HEK293 (cell line): Measurements from ENCODE around the gene KCNC1.

Experiments
- OSR2 ChIP-seq: fragments of 450-650 bp; formaldehyde crosslinking; IDR thresholded peaks from 2 replicates; pipeline ENCODE4 v1.5.1; 2016; ENCODE audit warnings: missing biosample characterization, missing genetic modification characterization
- ZNF785 ChIP-seq: fragments of 450-650 bp; formaldehyde crosslinking; IDR thresholded peaks from 2 replicates; pipeline ENCODE4 v1.5.1; 2016; ENCODE audit warnings: missing biosample characterization, missing genetic modification characterization
- ZNF791 ChIP-seq: fragments of 450-650 bp; formaldehyde crosslinking; IDR thresholded peaks from 2 replicates; pipeline ENCODE4 v1.5.1; 2016; ENCODE audit warnings: missing biosample characterization, missing genetic modification characterization
- ZXDB ChIP-seq: fragments of 450-650 bp; formaldehyde crosslinking; IDR thresholded peaks from 2 replicates; pipeline ENCODE4 v1.5.1; 2016; ENCODE audit warnings: missing biosample characterization, missing genetic modification characterization
- TF ChIP-seq, protein P1 (sequence below): fragments of 450-650 bp; formaldehyde crosslinking; IDR thresholded peaks from 2 replicates; pipeline ENCODE4; 2016; ENCODE audit warnings: missing biosample characterization, missing genetic modification characterization
- TF ChIP-seq, protein P2 (sequence below): fragments of 450-650 bp; formaldehyde crosslinking; IDR thresholded peaks from 2 replicates; pipeline ENCODE4 v1.5.0; 2017; ENCODE audit warnings: missing biosample characterization, missing genetic modification characterization, borderline replicate concordance
- TF ChIP-seq, protein P3 (sequence below): fragments of 450-650 bp; formaldehyde crosslinking; IDR thresholded peaks from 2 replicates; pipeline ENCODE4 v1.5.1; 2016; ENCODE audit warnings: missing biosample characterization, missing genetic modification characterization
- TF ChIP-seq, protein P4 (sequence below): fragments of 450-650 bp; formaldehyde crosslinking; IDR thresholded peaks from 2 replicates; pipeline ENCODE4 v1.5.1; 2017; ENCODE audit warnings: missing biosample characterization, missing genetic modification characterization
- TF ChIP-seq, protein P5 (sequence below): fragments of 450-650 bp; formaldehyde crosslinking; IDR thresholded peaks from 2 replicates; pipeline ENCODE4 v1.5.1; 2016; ENCODE audit warnings: missing biosample characterization, missing genetic modification characterization
- TF ChIP-seq, protein P6 (sequence below): fragments of 450-650 bp; formaldehyde crosslinking; IDR thresholded peaks from 2 replicates; pipeline ENCODE4 v1.5.1; 2016; ENCODE audit warnings: missing biosample characterization, missing genetic modification characterization

DNA sequence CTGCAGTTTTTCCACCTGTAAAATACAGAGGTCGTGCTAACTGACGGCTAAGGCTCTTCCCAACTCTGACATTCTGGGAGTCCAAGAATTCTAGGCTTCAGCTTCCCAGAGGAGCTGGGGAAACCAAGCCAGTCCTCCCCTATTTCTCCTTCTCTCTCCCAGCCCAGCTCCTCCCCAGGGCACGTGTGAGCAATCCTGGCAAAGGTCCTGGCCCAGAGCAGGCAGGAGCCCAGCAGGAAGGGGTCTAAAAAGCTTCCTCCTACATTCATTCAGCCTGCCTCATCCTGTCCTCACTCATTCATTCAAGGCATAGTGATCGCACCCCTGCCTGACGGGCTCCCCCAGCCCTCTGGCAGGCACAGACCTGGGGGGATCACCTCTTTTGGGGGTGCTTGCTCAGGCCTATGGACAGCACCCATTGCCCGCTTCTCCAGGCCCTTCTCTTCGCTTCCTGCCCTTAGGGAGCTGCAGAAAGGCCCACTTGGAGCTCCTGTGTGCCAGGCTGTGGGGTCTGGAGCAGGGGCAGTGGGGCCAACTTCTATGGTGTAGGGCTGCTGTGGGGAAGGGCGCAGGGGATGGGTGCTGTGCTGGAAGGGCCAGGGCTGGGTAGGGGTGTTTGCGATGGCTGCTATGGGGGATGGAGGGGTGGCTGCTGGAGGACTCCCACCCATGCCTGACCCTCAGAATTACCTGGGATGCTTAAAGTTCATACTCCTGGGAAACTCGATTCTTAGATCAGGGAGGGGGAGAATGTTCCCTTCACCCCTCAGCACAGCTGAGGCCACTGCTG lies 9.8 kb downstream of the KCNC1 start:
- TF ChIP-seq, protein P1, sequence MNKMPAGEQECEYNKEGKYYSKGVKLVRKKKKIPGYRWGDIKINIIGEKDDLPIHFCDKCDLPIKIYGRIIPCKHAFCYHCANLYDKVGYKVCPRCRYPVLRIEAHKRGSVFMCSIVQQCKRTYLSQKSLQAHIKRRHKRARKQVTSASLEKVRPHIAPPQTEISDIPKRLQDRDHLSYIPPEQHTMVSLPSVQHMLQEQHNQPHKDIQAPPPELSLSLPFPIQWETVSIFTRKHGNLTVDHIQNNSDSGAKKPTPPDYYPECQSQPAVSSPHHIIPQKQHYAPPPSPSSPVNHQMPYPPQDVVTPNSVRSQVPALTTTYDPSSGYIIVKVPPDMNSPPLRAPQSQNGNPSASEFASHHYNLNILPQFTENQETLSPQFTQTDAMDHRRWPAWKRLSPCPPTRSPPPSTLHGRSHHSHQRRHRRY (tag by site-specific recombination) = no peak
- TF ChIP-seq ZNF791 (tag by site-specific recombination) (no peak), ZXDB (tag by site-specific recombination) (no peak), ZNF785 (no peak), OSR2 (tag by site-specific recombination) (no peak)
- TF ChIP-seq, protein P2, sequence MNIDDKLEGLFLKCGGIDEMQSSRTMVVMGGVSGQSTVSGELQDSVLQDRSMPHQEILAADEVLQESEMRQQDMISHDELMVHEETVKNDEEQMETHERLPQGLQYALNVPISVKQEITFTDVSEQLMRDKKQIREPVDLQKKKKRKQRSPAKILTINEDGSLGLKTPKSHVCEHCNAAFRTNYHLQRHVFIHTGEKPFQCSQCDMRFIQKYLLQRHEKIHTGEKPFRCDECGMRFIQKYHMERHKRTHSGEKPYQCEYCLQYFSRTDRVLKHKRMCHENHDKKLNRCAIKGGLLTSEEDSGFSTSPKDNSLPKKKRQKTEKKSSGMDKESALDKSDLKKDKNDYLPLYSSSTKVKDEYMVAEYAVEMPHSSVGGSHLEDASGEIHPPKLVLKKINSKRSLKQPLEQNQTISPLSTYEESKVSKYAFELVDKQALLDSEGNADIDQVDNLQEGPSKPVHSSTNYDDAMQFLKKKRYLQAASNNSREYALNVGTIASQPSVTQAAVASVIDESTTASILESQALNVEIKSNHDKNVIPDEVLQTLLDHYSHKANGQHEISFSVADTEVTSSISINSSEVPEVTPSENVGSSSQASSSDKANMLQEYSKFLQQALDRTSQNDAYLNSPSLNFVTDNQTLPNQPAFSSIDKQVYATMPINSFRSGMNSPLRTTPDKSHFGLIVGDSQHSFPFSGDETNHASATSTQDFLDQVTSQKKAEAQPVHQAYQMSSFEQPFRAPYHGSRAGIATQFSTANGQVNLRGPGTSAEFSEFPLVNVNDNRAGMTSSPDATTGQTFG (tag by site-specific recombination) = no peak
- TF ChIP-seq, protein P3, sequence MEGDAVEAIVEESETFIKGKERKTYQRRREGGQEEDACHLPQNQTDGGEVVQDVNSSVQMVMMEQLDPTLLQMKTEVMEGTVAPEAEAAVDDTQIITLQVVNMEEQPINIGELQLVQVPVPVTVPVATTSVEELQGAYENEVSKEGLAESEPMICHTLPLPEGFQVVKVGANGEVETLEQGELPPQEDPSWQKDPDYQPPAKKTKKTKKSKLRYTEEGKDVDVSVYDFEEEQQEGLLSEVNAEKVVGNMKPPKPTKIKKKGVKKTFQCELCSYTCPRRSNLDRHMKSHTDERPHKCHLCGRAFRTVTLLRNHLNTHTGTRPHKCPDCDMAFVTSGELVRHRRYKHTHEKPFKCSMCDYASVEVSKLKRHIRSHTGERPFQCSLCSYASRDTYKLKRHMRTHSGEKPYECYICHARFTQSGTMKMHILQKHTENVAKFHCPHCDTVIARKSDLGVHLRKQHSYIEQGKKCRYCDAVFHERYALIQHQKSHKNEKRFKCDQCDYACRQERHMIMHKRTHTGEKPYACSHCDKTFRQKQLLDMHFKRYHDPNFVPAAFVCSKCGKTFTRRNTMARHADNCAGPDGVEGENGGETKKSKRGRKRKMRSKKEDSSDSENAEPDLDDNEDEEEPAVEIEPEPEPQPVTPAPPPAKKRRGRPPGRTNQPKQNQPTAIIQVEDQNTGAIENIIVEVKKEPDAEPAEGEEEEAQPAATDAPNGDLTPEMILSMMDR = no peak
- TF ChIP-seq, protein P4, sequence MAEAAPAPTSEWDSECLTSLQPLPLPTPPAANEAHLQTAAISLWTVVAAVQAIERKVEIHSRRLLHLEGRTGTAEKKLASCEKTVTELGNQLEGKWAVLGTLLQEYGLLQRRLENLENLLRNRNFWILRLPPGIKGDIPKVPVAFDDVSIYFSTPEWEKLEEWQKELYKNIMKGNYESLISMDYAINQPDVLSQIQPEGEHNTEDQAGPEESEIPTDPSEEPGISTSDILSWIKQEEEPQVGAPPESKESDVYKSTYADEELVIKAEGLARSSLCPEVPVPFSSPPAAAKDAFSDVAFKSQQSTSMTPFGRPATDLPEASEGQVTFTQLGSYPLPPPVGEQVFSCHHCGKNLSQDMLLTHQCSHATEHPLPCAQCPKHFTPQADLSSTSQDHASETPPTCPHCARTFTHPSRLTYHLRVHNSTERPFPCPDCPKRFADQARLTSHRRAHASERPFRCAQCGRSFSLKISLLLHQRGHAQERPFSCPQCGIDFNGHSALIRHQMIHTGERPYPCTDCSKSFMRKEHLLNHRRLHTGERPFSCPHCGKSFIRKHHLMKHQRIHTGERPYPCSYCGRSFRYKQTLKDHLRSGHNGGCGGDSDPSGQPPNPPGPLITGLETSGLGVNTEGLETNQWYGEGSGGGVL (tag by site-specific recombination) = no peak
- TF ChIP-seq, protein P5, sequence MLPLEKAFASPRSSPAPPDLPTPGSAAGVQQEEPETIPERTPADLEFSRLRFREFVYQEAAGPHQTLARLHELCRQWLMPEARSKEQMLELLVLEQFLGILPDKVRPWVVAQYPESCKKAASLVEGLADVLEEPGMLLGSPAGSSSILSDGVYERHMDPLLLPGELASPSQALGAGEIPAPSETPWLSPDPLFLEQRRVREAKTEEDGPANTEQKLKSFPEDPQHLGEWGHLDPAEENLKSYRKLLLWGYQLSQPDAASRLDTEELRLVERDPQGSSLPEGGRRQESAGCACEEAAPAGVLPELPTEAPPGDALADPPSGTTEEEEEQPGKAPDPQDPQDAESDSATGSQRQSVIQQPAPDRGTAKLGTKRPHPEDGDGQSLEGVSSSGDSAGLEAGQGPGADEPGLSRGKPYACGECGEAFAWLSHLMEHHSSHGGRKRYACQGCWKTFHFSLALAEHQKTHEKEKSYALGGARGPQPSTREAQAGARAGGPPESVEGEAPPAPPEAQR = no peak
- TF ChIP-seq, protein P6, sequence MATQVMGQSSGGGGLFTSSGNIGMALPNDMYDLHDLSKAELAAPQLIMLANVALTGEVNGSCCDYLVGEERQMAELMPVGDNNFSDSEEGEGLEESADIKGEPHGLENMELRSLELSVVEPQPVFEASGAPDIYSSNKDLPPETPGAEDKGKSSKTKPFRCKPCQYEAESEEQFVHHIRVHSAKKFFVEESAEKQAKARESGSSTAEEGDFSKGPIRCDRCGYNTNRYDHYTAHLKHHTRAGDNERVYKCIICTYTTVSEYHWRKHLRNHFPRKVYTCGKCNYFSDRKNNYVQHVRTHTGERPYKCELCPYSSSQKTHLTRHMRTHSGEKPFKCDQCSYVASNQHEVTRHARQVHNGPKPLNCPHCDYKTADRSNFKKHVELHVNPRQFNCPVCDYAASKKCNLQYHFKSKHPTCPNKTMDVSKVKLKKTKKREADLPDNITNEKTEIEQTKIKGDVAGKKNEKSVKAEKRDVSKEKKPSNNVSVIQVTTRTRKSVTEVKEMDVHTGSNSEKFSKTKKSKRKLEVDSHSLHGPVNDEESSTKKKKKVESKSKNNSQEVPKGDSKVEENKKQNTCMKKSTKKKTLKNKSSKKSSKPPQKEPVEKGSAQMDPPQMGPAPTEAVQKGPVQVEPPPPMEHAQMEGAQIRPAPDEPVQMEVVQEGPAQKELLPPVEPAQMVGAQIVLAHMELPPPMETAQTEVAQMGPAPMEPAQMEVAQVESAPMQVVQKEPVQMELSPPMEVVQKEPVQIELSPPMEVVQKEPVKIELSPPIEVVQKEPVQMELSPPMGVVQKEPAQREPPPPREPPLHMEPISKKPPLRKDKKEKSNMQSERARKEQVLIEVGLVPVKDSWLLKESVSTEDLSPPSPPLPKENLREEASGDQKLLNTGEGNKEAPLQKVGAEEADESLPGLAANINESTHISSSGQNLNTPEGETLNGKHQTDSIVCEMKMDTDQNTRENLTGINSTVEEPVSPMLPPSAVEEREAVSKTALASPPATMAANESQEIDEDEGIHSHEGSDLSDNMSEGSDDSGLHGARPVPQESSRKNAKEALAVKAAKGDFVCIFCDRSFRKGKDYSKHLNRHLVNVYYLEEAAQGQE (tag by site-specific recombination) = no peak
